ENCODE results near the gene TMC8.
"Not testable (repeated sequence)": the region's sequence is repeated elsewhere in the genome, so short reads cannot be mapped to it uniquely, and the experiment has no call there.

TMC8 gene

GRCh38 chr17:78168242-78168902 lies 37.8 kb downstream of the TMC8 start, which contains the start of gene SYNGR2:
SYNGR2 (plus strand) TSS chr17:78168581; CDS start chr17:78168617, 36 bp downstream.
- Histone ChIP-seq H3K79me2 (no peaks in the 10 kb centered on the region), H3K27me3 (ENCODE audit: control insufficient read depth, insufficient read depth, low read length) (no peaks in the 10 kb centered on the region), H3K36me3 (ENCODE audit: control insufficient read depth, insufficient read depth, low read length) (no peaks in the 10 kb centered on the region), H2AFZ (peak within 1 kb of the TSS; percentile 83), H3K9me3 (ENCODE audit: control insufficient read depth, low read length) (no peaks in the 10 kb centered on the region), H3K4me2 (ENCODE audit: low read length) (peak within 1 kb of the TSS; percentile 87), H3K4me1 (peaks cover 7% of the 10 kb centered on the region), H3K4me3 (ENCODE audit: low read depth, low read length) (peak within 1 kb of the TSS; percentile 77), H3K27ac (peak within 1 kb of the TSS; percentile 62), H3K9ac (no peak within 1 kb of the TSS)
- TF ChIP-seq CTCF (IDR thresholded peaks at IDR 0.05) = no peak

- peak overlapping the region; percentile 77 for H3K4me3 ChIP-seq (ENCODE audit: low read depth, low read length)
- H3K27me3 ChIP-seq (ENCODE audit: control insufficient read depth, insufficient read depth, low read length) = no peaks in the 10 kb centered on the region
- no peaks in the 10 kb centered on the region for H3K9me3 ChIP-seq (ENCODE audit: control insufficient read depth, low read length)
- TF ChIP-seq CTCF (IDR thresholded peaks at IDR 0.05) = no peak
- peak overlapping the region; percentile 87 for H3K4me2 ChIP-seq (ENCODE audit: low read length)
- peak overlapping the region; percentile 62 for H3K27ac ChIP-seq
- peak overlapping the region; percentile 75 for H2AFZ ChIP-seq
- H3K9ac ChIP-seq = no peak overlapping the region
- H3K79me2 ChIP-seq = no peaks in the 10 kb centered on the region
- H3K36me3 ChIP-seq (ENCODE audit: control insufficient read depth, insufficient read depth, low read length) = no peaks in the 10 kb centered on the region
- H3K4me1 ChIP-seq = peaks cover 7% of the 10 kb centered on the region
These were observed 38.6 kb downstream of the TMC8 start for GRCh38 chr17:78168903-78169793.

GRCh38 chr17:78170692-78171590 lies 40.4 kb downstream of the TMC8 start:
- no peak overlapping the region for H3K4me3 ChIP-seq (ENCODE audit: low read depth, low read length)
- H2AFZ ChIP-seq = no peak overlapping the region
- TF ChIP-seq CTCF (IDR thresholded peaks at IDR 0.05) = no peak
- no peak overlapping the region for H3K4me2 ChIP-seq (ENCODE audit: low read length)
- H3K79me2 ChIP-seq = no peaks in the 10 kb centered on the region
- no peak overlapping the region for H3K27ac ChIP-seq
- no peak overlapping the region for H3K9ac ChIP-seq
- no peaks in the 10 kb centered on the region for H3K36me3 ChIP-seq (ENCODE audit: control insufficient read depth, insufficient read depth, low read length)
- peaks cover 7% of the 10 kb centered on the region for H3K4me1 ChIP-seq
- H3K9me3 ChIP-seq (ENCODE audit: control insufficient read depth, low read length) = no peaks in the 10 kb centered on the region
- no peaks in the 10 kb centered on the region for H3K27me3 ChIP-seq (ENCODE audit: control insufficient read depth, insufficient read depth, low read length)

- not testable (repeated sequence) for H3K27ac ChIP-seq; H3K4me2 ChIP-seq (ENCODE audit: low read length); H3K9ac ChIP-seq; H3K4me1 ChIP-seq; H3K27me3 ChIP-seq (ENCODE audit: control insufficient read depth, insufficient read depth, low read length); H3K36me3 ChIP-seq (ENCODE audit: control insufficient read depth, insufficient read depth, low read length); H3K9me3 ChIP-seq (ENCODE audit: control insufficient read depth, low read length); H3K4me3 ChIP-seq (ENCODE audit: low read depth, low read length); H3K79me2 ChIP-seq; H2AFZ ChIP-seq
These were observed 41.1 kb downstream of the TMC8 start for GRCh38 chr17:78171591-78172248.
